Activated gamma-delta T cell treated with anti-CD3 and anti-CD28 coated beads, Interleukin-2, amount 50 U/mL, for 16 hours (primary cell): Measurements from ENCODE around the gene SLC25A44.

Experiments
- DNase-seq: peaks from one replicate; pipeline ENCODE4 v3.0.0-alpha.2; 2020; ENCODE audit warnings: low read depth

The SLC25A44 gene

GRCh38 chr1:156241926-156242325 is 48.0 kb downstream of the SLC25A44 start, which contains the start of gene BGLAP:
BGLAP (plus strand) TSS chr1:156242184; CDS start chr1:156242232, 48 bp downstream.
- DNase-seq, result no peak

GRCh38 chr1:156242738-156243137 is 48.8 kb downstream of the SLC25A44 start:
- DNase-seq, result no peak

DNA sequence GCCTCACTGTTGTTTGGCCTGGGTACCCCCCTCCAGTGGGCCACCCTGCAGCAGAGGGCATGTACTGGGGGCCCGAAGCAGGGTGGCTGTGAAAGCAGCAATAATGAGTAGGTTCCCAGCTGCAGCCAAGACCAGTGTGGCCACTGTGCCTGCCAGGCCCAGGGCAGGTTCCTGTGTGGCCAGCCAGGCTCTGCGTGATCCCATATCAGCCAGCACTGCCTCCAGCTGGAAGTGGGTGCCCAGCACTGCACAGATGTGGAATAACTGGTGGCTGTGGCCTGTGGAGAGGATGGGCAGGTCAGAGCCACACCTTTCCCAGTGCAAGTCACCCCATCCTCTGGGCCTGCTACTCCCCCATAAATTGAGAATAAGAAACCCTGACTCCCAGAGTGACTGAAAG is 50.2 kb downstream of the SLC25A44 start:
- DNase-seq, result no peak

- DNase-seq, result no peak
Measured at GRCh38 chr1:156244712-156245111, 50.8 kb downstream of the SLC25A44 start.

- DNase-seq, result peak; percentile 25
Measured at GRCh38 chr1:156245451-156246232, 51.7 kb downstream of the SLC25A44 start.

GRCh38 chr1:156246241-156246780 is 52.4 kb downstream of the SLC25A44 start:
- DNase-seq, result no peak

- no peak for DNase-seq
Measured at GRCh38 chr1:156246781-156247459, 53.0 kb downstream of the SLC25A44 start.

DNA sequence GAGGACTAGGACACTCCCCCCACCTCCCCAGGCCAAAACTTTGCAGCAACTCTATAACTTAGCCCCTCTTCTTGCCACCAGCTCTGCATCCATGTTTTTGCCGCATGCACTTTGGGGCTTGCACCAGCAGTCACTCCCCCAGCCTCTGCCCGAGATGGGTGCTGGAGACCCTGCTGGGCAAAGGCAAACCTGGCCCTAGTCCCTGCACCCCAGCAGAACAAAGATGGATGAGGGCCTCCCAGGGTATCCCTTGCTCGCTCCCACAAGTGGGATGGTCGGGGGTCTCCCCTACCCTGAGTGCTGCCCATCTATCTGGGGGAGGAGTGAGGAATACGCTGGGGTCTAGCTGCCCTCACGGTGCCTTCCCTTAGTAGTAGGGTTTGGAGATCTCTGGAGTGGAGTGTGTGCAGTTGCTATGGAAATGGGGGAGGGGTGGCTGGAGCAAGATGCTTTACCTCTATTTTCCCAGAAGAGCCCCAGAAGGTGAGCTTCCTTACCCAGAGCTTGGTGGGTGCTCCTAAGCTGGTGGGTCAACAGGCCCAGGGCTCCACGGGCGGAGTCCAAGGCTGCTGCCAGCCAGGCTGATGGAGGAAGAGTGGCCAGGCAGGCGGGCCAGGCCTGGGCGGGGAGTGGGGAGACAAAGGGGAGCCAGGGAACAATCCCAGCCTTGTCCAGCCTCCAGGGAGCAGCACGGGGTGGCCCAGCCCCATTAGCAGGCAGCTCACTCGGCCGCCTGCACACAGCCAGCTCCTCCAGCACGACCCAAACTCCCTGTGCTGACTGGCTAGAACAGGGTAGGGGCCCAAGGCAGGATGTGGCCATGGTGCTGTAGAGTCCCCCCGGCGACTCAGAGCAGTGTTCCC is 53.8 kb downstream of the SLC25A44 start, which contains the start of gene PAQR6:
PAQR6 (minus strand) TSS at position 597 of the 863 bp plus-strand sequence. CDS start 1,325 bp downstream, outside the sequence.
- no peak for DNase-seq

DNA sequence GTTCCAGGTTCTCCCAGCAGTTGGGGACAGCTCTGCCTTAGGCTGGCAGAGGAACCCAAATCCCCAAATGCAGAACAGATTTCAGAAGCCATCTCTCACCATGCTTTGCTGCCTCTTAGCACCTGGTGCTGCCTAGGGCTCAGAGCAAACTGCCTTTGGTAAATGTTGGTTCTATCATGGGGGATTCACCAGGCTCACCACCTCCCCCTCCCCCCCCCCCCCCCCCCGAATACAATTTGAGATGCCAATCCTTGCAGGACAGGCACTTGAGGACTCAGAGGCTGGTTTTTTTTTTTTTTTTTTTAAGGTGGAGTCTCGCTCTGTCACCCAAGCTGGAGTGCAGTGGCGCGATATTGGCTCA is 54.4 kb downstream of the SLC25A44 start:
- no peak for DNase-seq

DNA sequence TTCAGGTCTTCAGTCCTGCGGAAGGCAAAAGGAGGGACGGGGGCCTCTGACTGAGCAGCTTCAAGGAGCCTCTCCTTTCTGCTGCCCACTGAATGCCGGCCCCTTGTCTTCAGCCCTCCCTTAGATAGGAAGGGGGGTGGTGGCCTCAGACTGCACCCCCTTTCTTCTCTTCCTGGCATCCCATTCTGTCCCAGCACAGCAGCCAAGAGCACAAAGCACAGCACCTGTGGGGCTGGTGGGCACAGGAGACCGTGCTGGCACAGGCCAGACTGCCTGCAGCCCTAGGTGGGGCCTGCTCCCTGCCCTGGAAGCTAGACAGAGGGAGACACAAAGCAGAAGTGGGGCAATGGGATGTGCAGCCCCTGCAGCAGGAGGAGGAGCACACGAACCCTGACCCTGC is 55.7 kb downstream of the SLC25A44 start:
- DNase-seq, result no peak

DNA sequence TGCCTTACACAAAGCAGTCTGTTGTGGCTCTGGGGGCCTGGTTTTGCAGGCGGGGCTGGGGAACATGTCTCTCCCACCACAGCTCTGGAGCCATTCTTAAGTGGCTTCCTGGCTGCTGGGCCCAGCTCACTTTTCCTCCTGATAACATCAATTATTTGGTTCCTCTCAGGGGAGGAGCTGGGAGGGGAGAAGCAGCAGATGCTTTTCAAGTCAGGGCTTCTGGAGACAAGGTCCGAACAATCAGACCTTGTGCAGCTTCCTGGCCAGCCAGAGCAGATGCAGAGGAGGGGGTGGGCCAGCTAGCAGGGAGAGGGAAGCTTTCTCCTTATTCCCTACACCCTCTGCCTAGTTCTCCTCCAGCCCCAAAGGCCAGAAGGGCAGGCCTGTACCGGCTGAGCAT is 57.6 kb downstream of the SLC25A44 start:
- DNase-seq, result no peak

- no peak for DNase-seq
Measured at GRCh38 chr1:156253634-156254033, 59.7 kb downstream of the SLC25A44 start.

- DNase-seq, result no peak
Measured at GRCh38 chr1:156257711-156258110, 63.8 kb downstream of the SLC25A44 start.

GRCh38 chr1:156258859-156259258 is 65.0 kb downstream of the SLC25A44 start:
- DNase-seq, result no peak

GRCh38 chr1:156259805-156260204 is 65.9 kb downstream of the SLC25A44 start:
- DNase-seq, result no peak

GRCh38 chr1:156260896-156261295 is 67.0 kb downstream of the SLC25A44 start:
- DNase-seq, result no peak
